Smooth muscle cell (in vitro differentiated cells): ENCODE data around the gene UMPS. TPM values are rescaled to one million over a fixed set of nuclear protein-coding genes. Genes with fewer than 3 reads are reported as not detected.

Experiments
- DNase-seq: peaks from one replicate; lab custom pipeline; 2025; ENCODE audit not compliant: unreplicated experiment; lab: John Stamatoyannopoulos, UW
- H2AFZ ChIP-seq: fragments of 200-600 bp; sonication (generic); 2 replicates; pipeline ENCODE4 v1.6.0; 2016; ENCODE audit warnings: antibody characterized with exemption, low read depth, mild to moderate bottlenecking
- H3F3A ChIP-seq: fragments of 200-600 bp; sonication (generic); 2 replicates; pipeline ENCODE4 v1.6.0; 2017; ENCODE audit warnings: antibody characterized with exemption, low read depth
- H3K27ac ChIP-seq: fragments of 200-600 bp; sonication (generic); 2 replicates; pipeline ENCODE4 v1.5.1; 2016; ENCODE audit warnings: low read depth, mild to moderate bottlenecking
- H3K27me3 ChIP-seq: fragments of 200-600 bp; sonication (generic); 2 replicates; pipeline ENCODE4 v1.6.1; 2016; ENCODE audit warnings: low read depth, mild to moderate bottlenecking
- H3K36me3 ChIP-seq: fragments of 200-600 bp; sonication (generic); 2 replicates; pipeline ENCODE4 v1.5.1; 2016; ENCODE audit warnings: low read depth
- H3K4me1 ChIP-seq: fragments of 200-600 bp; sonication (generic); 2 replicates; pipeline ENCODE4 v1.5.1; 2016; ENCODE audit warnings: low read depth
- H3K4me2 ChIP-seq: fragments of 200-600 bp; sonication (generic); 2 replicates; pipeline ENCODE4 v1.6.0; 2016; ENCODE audit warnings: mild to moderate bottlenecking
- H3K4me3 ChIP-seq: fragments of 200-600 bp; sonication (generic); 2 replicates; pipeline ENCODE4 v1.5.1; 2016; ENCODE audit warnings: mild to moderate bottlenecking
- H3K79me2 ChIP-seq: fragments of 200-600 bp; sonication (generic); 2 replicates; pipeline ENCODE4 v1.6.0; 2016; ENCODE audit warnings: low read depth, mild to moderate bottlenecking
- H3K9ac ChIP-seq: fragments of 200-600 bp; sonication (generic); 2 replicates; pipeline ENCODE4 v1.6.0; 2016; ENCODE audit warnings: low read depth
- H3K9me3 ChIP-seq: fragments of 200-600 bp; sonication (generic); replicated peaks from 2 replicates; pipeline ENCODE4 v1.5.1; 2016; ENCODE audit warnings: low read depth
- H4K20me1 ChIP-seq: fragments of 200-600 bp; sonication (generic); 2 replicates; pipeline ENCODE4 v1.6.0; 2016; ENCODE audit warnings: low read depth
- WGBS: methylation state at CpG from one replicate; pipeline ENCODE4 v1.1.7; 2016; ENCODE audit warnings: low lambda C conversion rate; 5-methylcytosine and 5-hydroxymethylcytosine counted together
- polyA plus RNA-seq: library from polyadenylated mRNA; unstranded; fragments of >200 nt; fragmentation: Nextera tagmentation; extraction: Ambion mirVana; gene quantifications from 2 replicates; pipeline ENCODE4 v1.2.1, GENCODE V29; 2016
- total RNA-seq: library from RNA; depleted of rRNA; stranded (reverse); fragments of >200 nt; gene quantifications from 2 replicates; pipeline ENCODE4 v1.2.3, GENCODE V29; 2014
- TF ChIP-seq, protein P1 (sequence below): fragments of 200-600 bp; sonication (generic); IDR thresholded peaks from 2 replicates; pipeline ENCODE4 v1.5.1; 2017; ENCODE audit warnings: borderline replicate concordance, mild to moderate bottlenecking, antibody characterized with exemption; ENCODE audit not compliant: insufficient read depth, poor library complexity, severe bottlenecking

Gene UMPS
- total and polyA plus RNA-seq, 2 experiments from 2014 or later: 22.3 to 79.2 TPM

GRCh38 chr3:124772081-124772831, 42.0 kb downstream of the UMPS start:
- H3K36me3 ChIP-seq: no peaks in the 10 kb centered on the region
- 10% methylated on average over 17 of the region's 17 CpGs for WGBS
- H3K4me1 ChIP-seq: peaks cover 23% of the 10 kb centered on the region
- H3K27me3 ChIP-seq: no peaks in the 10 kb centered on the region
- peaks cover 8% of the 10 kb centered on the region for H3K79me2 ChIP-seq
- peak overlapping the region; percentile 71 for H3K27ac ChIP-seq
- no peak overlapping the region for H3K9ac ChIP-seq
- no peak overlapping the region for H2AFZ ChIP-seq
- TF ChIP-seq, protein P1, sequence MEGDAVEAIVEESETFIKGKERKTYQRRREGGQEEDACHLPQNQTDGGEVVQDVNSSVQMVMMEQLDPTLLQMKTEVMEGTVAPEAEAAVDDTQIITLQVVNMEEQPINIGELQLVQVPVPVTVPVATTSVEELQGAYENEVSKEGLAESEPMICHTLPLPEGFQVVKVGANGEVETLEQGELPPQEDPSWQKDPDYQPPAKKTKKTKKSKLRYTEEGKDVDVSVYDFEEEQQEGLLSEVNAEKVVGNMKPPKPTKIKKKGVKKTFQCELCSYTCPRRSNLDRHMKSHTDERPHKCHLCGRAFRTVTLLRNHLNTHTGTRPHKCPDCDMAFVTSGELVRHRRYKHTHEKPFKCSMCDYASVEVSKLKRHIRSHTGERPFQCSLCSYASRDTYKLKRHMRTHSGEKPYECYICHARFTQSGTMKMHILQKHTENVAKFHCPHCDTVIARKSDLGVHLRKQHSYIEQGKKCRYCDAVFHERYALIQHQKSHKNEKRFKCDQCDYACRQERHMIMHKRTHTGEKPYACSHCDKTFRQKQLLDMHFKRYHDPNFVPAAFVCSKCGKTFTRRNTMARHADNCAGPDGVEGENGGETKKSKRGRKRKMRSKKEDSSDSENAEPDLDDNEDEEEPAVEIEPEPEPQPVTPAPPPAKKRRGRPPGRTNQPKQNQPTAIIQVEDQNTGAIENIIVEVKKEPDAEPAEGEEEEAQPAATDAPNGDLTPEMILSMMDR: no peak
- H4K20me1 ChIP-seq: no peaks in the 10 kb centered on the region
- H3K4me2 ChIP-seq: peak overlapping the region; percentile 64
- DNase-seq: peak; percentile 46
- no peaks in the 10 kb centered on the region for H3K9me3 ChIP-seq
- peaks cover 26% of the 10 kb centered on the region for H3F3A ChIP-seq
- no peak overlapping the region for H3K4me3 ChIP-seq

DNA sequence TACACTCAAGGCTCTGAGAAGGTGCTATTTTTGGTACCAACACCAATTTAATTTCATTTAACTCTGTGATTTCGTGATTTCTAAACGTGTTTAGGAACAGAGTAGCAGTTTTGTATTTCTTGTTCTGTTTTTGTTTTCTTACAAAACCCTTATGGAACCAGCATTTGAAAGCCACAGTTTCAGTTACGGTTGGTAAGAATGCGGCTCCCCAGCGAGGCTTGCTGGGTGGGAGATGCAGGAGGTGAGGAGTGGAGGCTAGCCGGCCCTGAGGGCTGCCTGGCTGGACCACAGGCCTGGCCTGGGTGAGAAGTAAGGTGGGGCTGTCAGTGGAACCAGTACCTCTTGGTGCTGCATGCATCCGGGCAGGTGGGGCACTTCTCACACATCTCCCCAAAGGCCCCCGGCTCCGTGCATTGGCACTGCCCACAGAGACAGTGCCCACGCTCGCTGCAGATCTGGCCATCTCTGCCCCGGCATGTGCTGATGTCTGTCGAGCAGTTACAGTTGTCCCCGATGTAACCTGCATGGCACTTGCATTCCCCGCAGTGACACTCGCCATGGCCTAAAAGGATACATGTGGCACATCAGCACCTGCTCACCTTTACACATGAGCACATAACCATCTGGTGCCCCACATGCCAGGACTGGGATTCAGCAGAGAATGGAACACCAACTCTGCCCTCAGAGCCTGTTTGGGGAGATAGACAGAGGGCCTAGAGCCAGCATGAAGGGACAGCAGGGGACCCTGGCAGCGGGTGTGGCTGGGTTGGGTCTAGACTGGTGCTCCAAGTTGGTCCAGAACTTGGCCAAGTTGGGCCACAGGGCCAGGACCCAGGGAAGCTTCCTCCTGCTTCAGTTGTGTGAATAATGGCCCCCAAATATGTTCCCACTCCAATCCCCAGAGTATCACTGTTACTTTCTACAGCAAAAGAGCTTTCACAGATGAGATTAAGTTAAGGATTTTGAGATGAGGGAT, 43.4 kb downstream of the UMPS start:
- TF ChIP-seq, protein P1: no peak
- peak overlapping the region; percentile 71 for H3K27ac ChIP-seq
- no peak for DNase-seq

GRCh38 chr3:124774327-124774718, 44.1 kb downstream of the UMPS start:
- no peak for DNase-seq
- peaks cover 26% of the 10 kb centered on the region for H3F3A ChIP-seq
- 35% methylated on average over 6 of the region's 6 CpGs for WGBS
- H3K27ac ChIP-seq: peak overlapping the region; percentile 42
- no peaks in the 10 kb centered on the region for H3K27me3 ChIP-seq
- peaks cover 23% of the 10 kb centered on the region for H3K4me1 ChIP-seq
- TF ChIP-seq, protein P1: no peak
- H3K4me3 ChIP-seq: no peak overlapping the region
- H2AFZ ChIP-seq: no peak overlapping the region
- peak overlapping the region; percentile 1 for H3K4me2 ChIP-seq
- H3K79me2 ChIP-seq: peaks cover 14% of the 10 kb centered on the region
- H3K9me3 ChIP-seq: no peaks in the 10 kb centered on the region
- no peak overlapping the region for H3K9ac ChIP-seq
- H4K20me1 ChIP-seq: no peaks in the 10 kb centered on the region
- no peaks in the 10 kb centered on the region for H3K36me3 ChIP-seq

More for the DNA sequence above, 43.4 kb downstream of the UMPS start:
- Histone ChIP-seq H3K4me3 (no peak overlapping the region), H3K36me3 (no peaks in the 10 kb centered on the region), H3K79me2 (peaks cover 14% of the 10 kb centered on the region), H3K27me3 (no peaks in the 10 kb centered on the region), H3K4me2 (peak overlapping the region; percentile 1), H3F3A (peaks cover 26% of the 10 kb centered on the region), H4K20me1 (no peaks in the 10 kb centered on the region), H2AFZ (no peak overlapping the region), H3K4me1 (peaks cover 23% of the 10 kb centered on the region), H3K9me3 (no peaks in the 10 kb centered on the region), H3K9ac (no peak overlapping the region)
- WGBS: 96% methylated on average over 17 of the region's 17 CpGs
